MM.1S (cell line): ENCODE data around the gene C10orf67.

Source experiments
- DNase-seq: peaks from one replicate; pipeline ENCODE4 v3.0.0-alpha.2; 2015
- H2AFZ ChIP-seq: fragments of 300-600 bp; sonication (generic); 2 replicates; pipeline ENCODE4 v1.6.0; 2016; ENCODE audit warnings: antibody characterized with exemption, low read length
- H3F3A ChIP-seq: fragments of 300-600 bp; sonication (generic); 2 replicates; pipeline ENCODE4 v1.6.1; 2016; ENCODE audit warnings: mild to moderate bottlenecking, antibody characterized with exemption, low read length, moderate library complexity, mixed read lengths; ENCODE audit not compliant: insufficient read depth
- H3K27ac ChIP-seq: fragments of 300-600 bp; sonication (generic); 2 replicates; pipeline ENCODE4 v1.5.1; 2016; ENCODE audit warnings: mild to moderate bottlenecking, low read length
- H3K27me3 ChIP-seq: fragments of 300-600 bp; sonication (generic); replicated peaks from 2 replicates; pipeline ENCODE4 v1.6.0; 2016; ENCODE audit warnings: low read length; ENCODE audit not compliant: insufficient read depth
- H3K36me3 ChIP-seq: fragments of 300-600 bp; sonication (generic); replicated peaks from 2 replicates; pipeline ENCODE4 v1.6.1; 2016; ENCODE audit warnings: mild to moderate bottlenecking, low read length, mixed read lengths; ENCODE audit not compliant: insufficient read depth
- H3K4me1 ChIP-seq: fragments of 300-600 bp; sonication (generic); 2 replicates; pipeline ENCODE4 v1.6.1; 2016; ENCODE audit warnings: low read length, mixed read lengths
- H3K4me2 ChIP-seq: fragments of 300-600 bp; sonication (generic); 2 replicates; pipeline ENCODE4 v1.6.0; 2016; ENCODE audit warnings: low read depth, low read length
- H3K4me3 ChIP-seq: fragments of 300-600 bp; sonication (generic); 2 replicates; pipeline ENCODE4 v1.5.1; 2016; ENCODE audit warnings: low read length, mixed read lengths
- H3K79me2 ChIP-seq: fragments of 300-600 bp; sonication (generic); 2 replicates; pipeline ENCODE4 v1.6.1; 2016; ENCODE audit warnings: mixed run types, low read length, mixed read lengths
- H3K9ac ChIP-seq: fragments of 300-600 bp; sonication (generic); 2 replicates; pipeline ENCODE4 v1.6.1; 2016; ENCODE audit warnings: low read length, mixed read lengths
- H3K9me2 ChIP-seq: fragments of 300-600 bp; sonication (generic); replicated peaks from 2 replicates; pipeline ENCODE4 v1.6.1; 2016; ENCODE audit warnings: mild to moderate bottlenecking, low read length, mixed read lengths; ENCODE audit not compliant: insufficient read depth
- H3K9me3 ChIP-seq: fragments of 300-600 bp; sonication (generic); replicated peaks from 2 replicates; pipeline ENCODE4 v1.6.1; 2016; ENCODE audit warnings: mild to moderate bottlenecking, low read length, mixed read lengths; ENCODE audit not compliant: insufficient read depth
- H4K20me1 ChIP-seq: fragments of 300-600 bp; sonication (generic); 2 replicates; pipeline ENCODE4 v1.6.1; 2016; ENCODE audit warnings: mild to moderate bottlenecking, low read length, moderate library complexity, mixed read lengths; ENCODE audit not compliant: insufficient read depth
- EZH2 ChIP-seq: fragments of 300-600 bp; sonication (generic); optimal IDR thresholded peaks from 2 replicates; pipeline ENCODE3; 2017; ENCODE audit warnings: low read depth, mild to moderate bottlenecking, antibody characterized with exemption, low read length, mixed read lengths
- EZH2phosphoT487 ChIP-seq: fragments of 300-600 bp; sonication (generic); IDR thresholded peaks from 2 replicates; pipeline ENCODE4 v1.6.1; 2018; ENCODE audit warnings: antibody characterized with exemption, low read length
- TF ChIP-seq, protein P1 (sequence below): fragments of 300-600 bp; sonication (generic); IDR thresholded peaks from 2 replicates; pipeline ENCODE4 v1.5.1; 2016; ENCODE audit warnings: antibody characterized with exemption, low read length, mixed read lengths

C10orf67 gene

DNA sequence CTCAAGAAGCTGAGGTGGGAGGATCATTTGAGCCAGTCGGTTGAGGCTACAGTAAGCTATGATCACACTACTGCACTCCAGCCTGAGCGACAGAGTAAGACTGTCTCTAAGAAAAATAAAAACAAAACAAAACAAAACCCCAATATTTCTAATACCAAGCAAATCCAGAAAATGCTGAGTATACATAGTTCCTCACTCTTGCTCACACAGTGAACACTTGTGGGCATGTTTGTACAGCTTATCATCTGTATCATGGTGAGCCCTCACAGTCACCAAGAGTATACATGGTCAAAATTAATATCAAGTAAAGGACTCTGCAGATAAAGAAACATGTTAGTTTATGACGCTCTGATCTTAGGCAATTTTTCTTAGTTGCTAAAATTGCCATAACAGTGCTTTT lies 41.5 kb upstream of the C10orf67 start:
- no peaks in the 10 kb centered on the region for H3K9me2 ChIP-seq
- H3K27me3 ChIP-seq: no peaks in the 10 kb centered on the region
- no peaks in the 10 kb centered on the region for H3K36me3 ChIP-seq
- TF ChIP-seq EZH2: no peak
- TF ChIP-seq EZH2phosphoT487: no peak
- TF ChIP-seq, protein P1, sequence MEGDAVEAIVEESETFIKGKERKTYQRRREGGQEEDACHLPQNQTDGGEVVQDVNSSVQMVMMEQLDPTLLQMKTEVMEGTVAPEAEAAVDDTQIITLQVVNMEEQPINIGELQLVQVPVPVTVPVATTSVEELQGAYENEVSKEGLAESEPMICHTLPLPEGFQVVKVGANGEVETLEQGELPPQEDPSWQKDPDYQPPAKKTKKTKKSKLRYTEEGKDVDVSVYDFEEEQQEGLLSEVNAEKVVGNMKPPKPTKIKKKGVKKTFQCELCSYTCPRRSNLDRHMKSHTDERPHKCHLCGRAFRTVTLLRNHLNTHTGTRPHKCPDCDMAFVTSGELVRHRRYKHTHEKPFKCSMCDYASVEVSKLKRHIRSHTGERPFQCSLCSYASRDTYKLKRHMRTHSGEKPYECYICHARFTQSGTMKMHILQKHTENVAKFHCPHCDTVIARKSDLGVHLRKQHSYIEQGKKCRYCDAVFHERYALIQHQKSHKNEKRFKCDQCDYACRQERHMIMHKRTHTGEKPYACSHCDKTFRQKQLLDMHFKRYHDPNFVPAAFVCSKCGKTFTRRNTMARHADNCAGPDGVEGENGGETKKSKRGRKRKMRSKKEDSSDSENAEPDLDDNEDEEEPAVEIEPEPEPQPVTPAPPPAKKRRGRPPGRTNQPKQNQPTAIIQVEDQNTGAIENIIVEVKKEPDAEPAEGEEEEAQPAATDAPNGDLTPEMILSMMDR: no peak
- no peak overlapping the region for H3K4me3 ChIP-seq
- DNase-seq: no peak
- no peak overlapping the region for H2AFZ ChIP-seq
- no peak overlapping the region for H3K27ac ChIP-seq
- H4K20me1 ChIP-seq: no peaks in the 10 kb centered on the region
- no peaks in the 10 kb centered on the region for H3F3A ChIP-seq
- no peaks in the 10 kb centered on the region for H3K79me2 ChIP-seq
- no peaks in the 10 kb centered on the region for H3K4me1 ChIP-seq
- no peaks in the 10 kb centered on the region for H3K9me3 ChIP-seq
- H3K9ac ChIP-seq: no peak overlapping the region
- H3K4me2 ChIP-seq: no peak overlapping the region

DNA sequence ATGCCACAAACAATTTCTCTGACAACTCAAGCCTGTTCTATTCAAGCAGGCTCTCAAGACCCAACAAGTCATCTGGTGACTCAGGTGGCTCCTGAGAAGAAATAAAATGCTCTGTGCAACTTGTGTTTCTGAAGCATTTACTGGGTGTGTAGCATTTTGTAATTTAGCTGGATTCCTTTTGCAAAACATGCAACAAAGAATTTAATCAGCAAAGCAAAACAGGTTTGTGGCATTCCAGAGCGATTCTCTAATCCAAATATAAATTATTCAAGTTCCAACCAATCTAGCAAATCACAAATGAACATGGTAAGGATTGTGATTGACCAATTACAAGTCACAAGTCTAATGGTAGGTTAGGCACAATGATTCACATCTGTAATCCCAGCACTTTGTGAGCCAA lies 39.8 kb upstream of the C10orf67 start:
- no peak for TF ChIP-seq EZH2
- TF ChIP-seq, protein P1: no peak
- no peak for TF ChIP-seq EZH2phosphoT487
- DNase-seq: no peak
- no peaks in the 10 kb centered on the region for H3K4me1 ChIP-seq
- H4K20me1 ChIP-seq: no peaks in the 10 kb centered on the region
- H2AFZ ChIP-seq: no peak overlapping the region
- no peaks in the 10 kb centered on the region for H3K9me3 ChIP-seq
- H3K36me3 ChIP-seq: no peaks in the 10 kb centered on the region
- no peaks in the 10 kb centered on the region for H3F3A ChIP-seq
- no peaks in the 10 kb centered on the region for H3K79me2 ChIP-seq
- H3K27ac ChIP-seq: no peak overlapping the region
- H3K9me2 ChIP-seq: no peaks in the 10 kb centered on the region
- H3K4me3 ChIP-seq: no peak overlapping the region
- no peaks in the 10 kb centered on the region for H3K27me3 ChIP-seq
- H3K9ac ChIP-seq: no peak overlapping the region
- no peak overlapping the region for H3K4me2 ChIP-seq

- no peaks in the 10 kb centered on the region for H3K79me2 ChIP-seq
- no peak overlapping the region for H3K9ac ChIP-seq
- no peaks in the 10 kb centered on the region for H3K27me3 ChIP-seq
- H2AFZ ChIP-seq: no peak overlapping the region
- no peaks in the 10 kb centered on the region for H3F3A ChIP-seq
- H3K4me1 ChIP-seq: no peaks in the 10 kb centered on the region
- H3K4me3 ChIP-seq: no peak overlapping the region
- no peaks in the 10 kb centered on the region for H4K20me1 ChIP-seq
- no peak overlapping the region for H3K27ac ChIP-seq
- H3K36me3 ChIP-seq: no peaks in the 10 kb centered on the region
- H3K9me2 ChIP-seq: no peaks in the 10 kb centered on the region
- H3K4me2 ChIP-seq: no peak overlapping the region
- no peak for TF ChIP-seq EZH2
- no peak for TF ChIP-seq EZH2phosphoT487
- TF ChIP-seq, protein P1: no peak
- DNase-seq: no peak
- H3K9me3 ChIP-seq: no peaks in the 10 kb centered on the region
Measured at GRCh38 chr10:23383637-23384036, 39.0 kb upstream of the C10orf67 start.
